ENCODE data around the gene C12orf56. TPM values are rescaled to one million over a fixed set of nuclear protein-coding genes. Genes with fewer than 3 reads are reported as not detected.
A peak's percentile ranks its signal among the peaks of the same experiment; 100 is the strongest.
"Not testable (repeated sequence)": the region's sequence is repeated elsewhere in the genome, so short reads cannot be mapped to it uniquely, and the experiment has no call there.

The C12orf56 gene
- total and polyA plus RNA-seq, 4 donors = 0.19 to 2.4 (median 1.2) TPM

- H3K4me1 ChIP-seq (ENCODE audit: control insufficient read depth, insufficient read depth, low read length) = peaks cover 8% of the 10 kb centered on the region
- WGBS (ENCODE audit: insufficient coverage) = no CpG with 5 or more reads among the region's 3 CpGs
- H3K36me3 ChIP-seq (ENCODE audit: control insufficient read depth, insufficient read depth, low read length) = no peaks in the 10 kb centered on the region
- no peak overlapping the region for H3K27ac ChIP-seq (ENCODE audit: low read depth, low read length)
- no peaks in the 10 kb centered on the region for H3K9me3 ChIP-seq (ENCODE audit: control insufficient read depth, insufficient read depth, low read length)
- peak in 1 of 6 donors; percentile 58 for DNase-seq (ENCODE audit: low read depth in 4 of 6, low spot score in 6 of 6)
- H3K27me3 ChIP-seq (ENCODE audit: control insufficient read depth, insufficient read depth, low read length) = peaks cover 14% of the 10 kb centered on the region
- no peak overlapping the region for H3K4me3 ChIP-seq (ENCODE audit: low read depth, low read length)
Observed at GRCh38 chr12:64392221-64392620, 1.7 kb upstream of the C12orf56 start.

GRCh38 chr12:64389154-64389553 is 1.4 kb downstream of the C12orf56 start:
- Histone ChIP-seq H3K9me3 (ENCODE audit: control insufficient read depth, insufficient read depth, low read length) (no peaks in the 10 kb centered on the region), H3K4me3 (ENCODE audit: low read depth, low read length) (no peak overlapping the region), H3K36me3 (ENCODE audit: control insufficient read depth, insufficient read depth, low read length) (no peaks in the 10 kb centered on the region), H3K27me3 (ENCODE audit: control insufficient read depth, insufficient read depth, low read length) (peaks cover 14% of the 10 kb centered on the region), H3K27ac (ENCODE audit: low read depth, low read length) (no peak overlapping the region), H3K4me1 (ENCODE audit: control insufficient read depth, insufficient read depth, low read length) (peaks cover 8% of the 10 kb centered on the region)
- WGBS (ENCODE audit: insufficient coverage) = 80% methylated on average over 13 of the region's 18 CpGs
- no peak for DNase-seq (ENCODE audit: low read depth in 4 of 6, low spot score in 6 of 6)

- Histone ChIP-seq H3K27me3 (ENCODE audit: control insufficient read depth, insufficient read depth, low read length) (peaks cover 14% of the 10 kb centered on the region), H3K27ac (ENCODE audit: low read depth, low read length) (no peak overlapping the region), H3K36me3 (ENCODE audit: control insufficient read depth, insufficient read depth, low read length) (no peaks in the 10 kb centered on the region), H3K4me3 (ENCODE audit: low read depth, low read length) (no peak overlapping the region), H3K4me1 (ENCODE audit: control insufficient read depth, insufficient read depth, low read length) (peaks cover 8% of the 10 kb centered on the region), H3K9me3 (ENCODE audit: control insufficient read depth, insufficient read depth, low read length) (no peaks in the 10 kb centered on the region)
- WGBS (ENCODE audit: insufficient coverage) = 100% methylated on average over 1 of the region's 6 CpGs
- no peak for DNase-seq (ENCODE audit: low read depth in 4 of 6, low spot score in 6 of 6)
Observed at GRCh38 chr12:64387197-64387816, 3.3 kb downstream of the C12orf56 start.

- H3K27ac ChIP-seq (ENCODE audit: low read depth, low read length) = no peak overlapping the region
- peaks cover 5% of the 10 kb centered on the region for H3K4me1 ChIP-seq (ENCODE audit: control insufficient read depth, insufficient read depth, low read length)
- WGBS (ENCODE audit: insufficient coverage) = 64% methylated on average over 2 of the region's 2 CpGs
- no peaks in the 10 kb centered on the region for H3K9me3 ChIP-seq (ENCODE audit: control insufficient read depth, insufficient read depth, low read length)
- no peak for DNase-seq (ENCODE audit: low read depth in 4 of 6, low spot score in 6 of 6)
- H3K36me3 ChIP-seq (ENCODE audit: control insufficient read depth, insufficient read depth, low read length) = no peaks in the 10 kb centered on the region
- peaks cover 9% of the 10 kb centered on the region for H3K27me3 ChIP-seq (ENCODE audit: control insufficient read depth, insufficient read depth, low read length)
- no peak overlapping the region for H3K4me3 ChIP-seq (ENCODE audit: low read depth, low read length)
Observed at GRCh38 chr12:64385468-64385867, 5.1 kb downstream of the C12orf56 start.

- peaks cover 1% of the 10 kb centered on the region for H3K4me1 ChIP-seq (ENCODE audit: control insufficient read depth, insufficient read depth, low read length)
- DNase-seq (ENCODE audit: low read depth in 4 of 6, low spot score in 6 of 6) = no peak
- no peak overlapping the region for H3K27ac ChIP-seq (ENCODE audit: low read depth, low read length)
- H3K4me3 ChIP-seq (ENCODE audit: low read depth, low read length) = no peak overlapping the region
- WGBS (ENCODE audit: insufficient coverage) = no CpG with 5 or more reads among the region's 3 CpGs
- H3K36me3 ChIP-seq (ENCODE audit: control insufficient read depth, insufficient read depth, low read length) = no peaks in the 10 kb centered on the region
- H3K27me3 ChIP-seq (ENCODE audit: control insufficient read depth, insufficient read depth, low read length) = peaks cover 5% of the 10 kb centered on the region
- no peaks in the 10 kb centered on the region for H3K9me3 ChIP-seq (ENCODE audit: control insufficient read depth, insufficient read depth, low read length)
Observed at GRCh38 chr12:64385019-64385418, 5.5 kb downstream of the C12orf56 start.

GRCh38 chr12:64383675-64384074 is 6.9 kb downstream of the C12orf56 start:
- no peak overlapping the region for H3K4me3 ChIP-seq (ENCODE audit: low read depth, low read length)
- no peaks in the 10 kb centered on the region for H3K4me1 ChIP-seq (ENCODE audit: control insufficient read depth, insufficient read depth, low read length)
- H3K36me3 ChIP-seq (ENCODE audit: control insufficient read depth, insufficient read depth, low read length) = no peaks in the 10 kb centered on the region
- no peak overlapping the region for H3K27ac ChIP-seq (ENCODE audit: low read depth, low read length)
- no CpG with 5 or more reads among the region's 1 CpG for WGBS (ENCODE audit: insufficient coverage)
- no peaks in the 10 kb centered on the region for H3K9me3 ChIP-seq (ENCODE audit: control insufficient read depth, insufficient read depth, low read length)
- no peaks in the 10 kb centered on the region for H3K27me3 ChIP-seq (ENCODE audit: control insufficient read depth, insufficient read depth, low read length)
- no peak for DNase-seq (ENCODE audit: low read depth in 4 of 6, low spot score in 6 of 6)

- no peaks in the 10 kb centered on the region for H3K4me1 ChIP-seq (ENCODE audit: control insufficient read depth, insufficient read depth, low read length)
- no peaks in the 10 kb centered on the region for H3K9me3 ChIP-seq (ENCODE audit: control insufficient read depth, insufficient read depth, low read length)
- no peak for DNase-seq (ENCODE audit: low read depth in 4 of 6, low spot score in 6 of 6)
- no peak overlapping the region for H3K4me3 ChIP-seq (ENCODE audit: low read depth, low read length)
- no peaks in the 10 kb centered on the region for H3K27me3 ChIP-seq (ENCODE audit: control insufficient read depth, insufficient read depth, low read length)
- no peaks in the 10 kb centered on the region for H3K36me3 ChIP-seq (ENCODE audit: control insufficient read depth, insufficient read depth, low read length)
- WGBS (ENCODE audit: insufficient coverage) = 87% methylated on average over 4 of the region's 4 CpGs
- H3K27ac ChIP-seq (ENCODE audit: low read depth, low read length) = no peak overlapping the region
Observed at GRCh38 chr12:64362721-64363305, 27.7 kb downstream of the C12orf56 start.

GRCh38 chr12:64361173-64361572 is 29.4 kb downstream of the C12orf56 start:
- WGBS (ENCODE audit: insufficient coverage) = 100% methylated on average over 1 of the region's 3 CpGs
- H3K4me3 ChIP-seq (ENCODE audit: low read depth, low read length); H3K9me3 ChIP-seq (ENCODE audit: control insufficient read depth, insufficient read depth, low read length); H3K27me3 ChIP-seq (ENCODE audit: control insufficient read depth, insufficient read depth, low read length); H3K36me3 ChIP-seq (ENCODE audit: control insufficient read depth, insufficient read depth, low read length); DNase-seq (ENCODE audit: low read depth in 4 of 6, low spot score in 6 of 6); H3K4me1 ChIP-seq (ENCODE audit: control insufficient read depth, insufficient read depth, low read length); H3K27ac ChIP-seq (ENCODE audit: low read depth, low read length): not testable (repeated sequence)

- not testable (repeated sequence) for H3K9me3 ChIP-seq (ENCODE audit: control insufficient read depth, insufficient read depth, low read length); H3K36me3 ChIP-seq (ENCODE audit: control insufficient read depth, insufficient read depth, low read length); H3K27ac ChIP-seq (ENCODE audit: low read depth, low read length); H3K4me3 ChIP-seq (ENCODE audit: low read depth, low read length); DNase-seq (ENCODE audit: low read depth in 4 of 6, low spot score in 6 of 6); H3K27me3 ChIP-seq (ENCODE audit: control insufficient read depth, insufficient read depth, low read length); H3K4me1 ChIP-seq (ENCODE audit: control insufficient read depth, insufficient read depth, low read length)
- 100% methylated on average over 2 of the region's 2 CpGs for WGBS (ENCODE audit: insufficient coverage)
Observed at GRCh38 chr12:64356209-64356608, 34.3 kb downstream of the C12orf56 start.

- DNase-seq (ENCODE audit: low read depth in 4 of 6, low spot score in 6 of 6) = no peak
- H3K27me3 ChIP-seq (ENCODE audit: control insufficient read depth, insufficient read depth, low read length) = no peaks in the 10 kb centered on the region
- no peaks in the 10 kb centered on the region for H3K36me3 ChIP-seq (ENCODE audit: control insufficient read depth, insufficient read depth, low read length)
- WGBS (ENCODE audit: insufficient coverage) = 92% methylated on average over 2 of the region's 4 CpGs
- H3K27ac ChIP-seq (ENCODE audit: low read depth, low read length) = no peak overlapping the region
- no peaks in the 10 kb centered on the region for H3K4me1 ChIP-seq (ENCODE audit: control insufficient read depth, insufficient read depth, low read length)
- peaks cover 5% of the 10 kb centered on the region for H3K9me3 ChIP-seq (ENCODE audit: control insufficient read depth, insufficient read depth, low read length)
- no peak overlapping the region for H3K4me3 ChIP-seq (ENCODE audit: low read depth, low read length)
Observed at GRCh38 chr12:64352181-64352580, 38.4 kb downstream of the C12orf56 start.

All from spinal cord (tissue), 10 donors.